Dendritic cell treated with granulocyte-macrophage colony-stimulating factor and Interleukin-4, amounts not matched to agents 40 ng/mL and 50 ng/mL, for 4 days (primary cell): Measurements from ENCODE around the gene RHOV.

Experiments used
- H3K27ac Mint-ChIP-seq: one replicate; pipeline ENCODE4 v1.8.0; 2022; ENCODE audit warnings: mild to moderate bottlenecking, mixed read lengths
- H3K27me3 Mint-ChIP-seq: one replicate; pipeline ENCODE4 v1.8.0; 2022; ENCODE audit warnings: mild to moderate bottlenecking, mixed read lengths
- H3K36me3 Mint-ChIP-seq: one replicate; pipeline ENCODE4 v1.8.0; 2022; ENCODE audit warnings: low read depth, mixed read lengths
- H3K4me1 Mint-ChIP-seq: one replicate; pipeline ENCODE4 v1.8.0; 2022; ENCODE audit warnings: low read depth, mixed read lengths
- H3K4me3 Mint-ChIP-seq: one replicate; pipeline ENCODE4 v1.8.0; 2022; ENCODE audit warnings: mild to moderate bottlenecking, moderate library complexity, mixed read lengths
- H3K9me3 Mint-ChIP-seq: one replicate; pipeline ENCODE4 v1.8.0; 2022; ENCODE audit warnings: mixed read lengths
- intact Hi-C: fragments of 100-400 bp; cut with micrococcal nuclease; formaldehyde crosslinking; loops from one replicate; pipeline ENCODE4 v1.15.0; 2022

Gene RHOV

DNA sequence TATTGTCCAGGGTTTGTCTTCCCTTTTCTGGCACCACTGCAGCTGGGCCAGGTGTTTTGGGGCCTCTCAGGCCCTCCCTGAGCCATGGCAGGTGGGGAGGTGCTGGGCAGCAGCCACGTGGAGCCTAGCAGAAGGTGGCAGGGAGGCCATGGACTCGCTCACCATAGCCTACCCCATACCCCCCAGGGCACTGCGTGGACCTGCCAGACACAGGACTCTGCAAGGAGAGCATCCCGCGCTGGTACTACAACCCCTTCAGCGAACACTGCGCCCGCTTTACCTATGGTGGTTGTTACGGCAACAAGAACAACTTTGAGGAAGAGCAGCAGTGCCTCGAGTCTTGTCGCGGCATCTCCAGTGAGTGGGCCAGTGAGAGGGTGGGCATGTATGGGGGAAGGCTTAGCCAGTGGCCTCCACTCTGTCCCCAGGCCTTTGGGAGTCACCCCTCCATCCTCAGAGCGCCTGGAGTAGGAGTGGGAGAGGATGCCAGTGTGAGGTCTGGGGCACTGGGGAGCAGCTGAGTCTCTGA lies 18.3 kb downstream of the RHOV start:
- Mint-ChIP-seq H3K4me3 (no peak overlapping the region), H3K9me3 (no peaks in the 10 kb centered on the region)
- intact Hi-C loops = no loop called here

DNA sequence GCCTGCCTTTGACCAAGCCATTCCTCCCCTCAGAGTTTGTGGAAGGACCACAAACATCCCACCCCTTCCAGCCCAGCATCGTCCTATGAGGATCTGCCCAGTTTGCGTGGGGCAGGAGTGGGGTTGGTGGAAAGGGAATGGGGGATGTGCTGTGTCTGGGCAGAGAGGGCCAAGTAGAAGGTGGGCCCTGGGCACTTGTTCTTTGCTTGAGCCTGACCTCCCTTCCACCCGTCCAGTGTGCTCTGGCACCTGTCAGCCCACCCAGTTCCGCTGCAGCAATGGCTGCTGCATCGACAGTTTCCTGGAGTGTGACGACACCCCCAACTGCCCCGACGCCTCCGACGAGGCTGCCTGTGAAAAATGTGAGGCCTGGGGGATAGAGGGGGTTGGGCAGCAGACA lies 19.9 kb downstream of the RHOV start:
- H3K4me1 Mint-ChIP-seq = peaks cover 27% of the 10 kb centered on the region
- H3K4me3 Mint-ChIP-seq = no peak overlapping the region
- H3K36me3 Mint-ChIP-seq = peaks cover 98% of the 10 kb centered on the region
- H3K27me3 Mint-ChIP-seq = no peaks in the 10 kb centered on the region
- no peaks in the 10 kb centered on the region for H3K9me3 Mint-ChIP-seq
- intact Hi-C loops = no loop called here
- no peak overlapping the region for H3K27ac Mint-ChIP-seq

More for the DNA sequence above, 18.3 kb downstream of the RHOV start:
- H3K27ac Mint-ChIP-seq = no peak overlapping the region
- peaks cover 34% of the 10 kb centered on the region for H3K4me1 Mint-ChIP-seq
- H3K27me3 Mint-ChIP-seq = no peaks in the 10 kb centered on the region
- peaks cover 88% of the 10 kb centered on the region for H3K36me3 Mint-ChIP-seq

DNA sequence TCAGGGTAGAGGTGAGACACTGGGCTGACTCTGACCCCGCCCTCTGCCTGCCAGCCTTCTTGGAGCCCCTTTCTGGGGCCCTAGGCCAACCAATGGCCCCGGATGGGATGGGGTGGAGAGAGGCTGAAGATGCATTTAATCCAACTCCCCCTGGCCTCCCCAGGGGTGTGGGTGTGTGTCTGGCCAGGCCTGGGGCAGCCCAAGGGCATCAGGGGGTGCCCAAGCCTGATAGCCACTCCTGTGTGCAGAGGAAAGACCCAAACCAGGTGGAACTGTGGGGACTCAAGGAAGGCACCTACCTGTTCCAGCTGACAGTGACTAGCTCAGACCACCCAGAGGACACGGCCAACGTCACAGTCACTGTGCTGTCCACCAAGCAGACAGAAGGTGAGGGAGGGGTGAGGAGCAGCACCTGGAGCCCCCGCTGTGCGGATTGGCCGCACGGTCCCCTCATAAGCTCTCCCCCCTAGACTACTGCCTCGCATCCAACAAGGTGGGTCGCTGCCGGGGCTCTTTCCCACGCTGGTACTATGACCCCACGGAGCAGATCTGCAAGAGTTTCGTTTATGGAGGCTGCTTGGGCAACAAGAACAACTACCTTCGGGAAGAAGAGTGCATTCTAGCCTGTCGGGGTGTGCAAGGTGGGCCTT lies 20.7 kb downstream of the RHOV start:
- intact Hi-C loops = no loop called here
- H3K36me3 Mint-ChIP-seq = peaks cover 97% of the 10 kb centered on the region
- H3K9me3 Mint-ChIP-seq = no peaks in the 10 kb centered on the region
- no peaks in the 10 kb centered on the region for H3K27me3 Mint-ChIP-seq
- no peak overlapping the region for H3K27ac Mint-ChIP-seq
- no peak overlapping the region for H3K4me3 Mint-ChIP-seq
- H3K4me1 Mint-ChIP-seq = peaks cover 22% of the 10 kb centered on the region

DNA sequence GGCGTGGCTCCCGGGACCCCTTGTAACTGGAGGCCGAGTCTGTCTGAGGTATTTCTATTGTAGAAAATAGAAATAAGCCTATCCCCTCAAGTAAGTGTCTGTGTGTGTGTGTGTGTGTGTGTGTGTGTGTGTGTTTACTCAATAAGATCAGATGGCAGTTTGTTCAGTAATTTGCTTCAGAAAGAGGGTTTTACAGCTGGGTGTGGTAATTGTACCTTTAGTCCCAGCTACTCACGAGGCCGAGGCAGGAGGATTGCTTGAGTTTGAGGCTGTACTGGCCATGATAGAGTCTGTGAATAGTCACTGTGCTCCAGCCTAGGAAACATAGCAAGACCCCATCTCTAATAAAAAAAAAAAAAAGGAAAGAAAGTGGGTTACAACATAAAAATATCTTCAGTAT lies 21.5 kb downstream of the RHOV start:
- Mint-ChIP-seq H3K4me3 (no peak overlapping the region), H3K9me3 (no peaks in the 10 kb centered on the region), H3K4me1 (peaks cover 25% of the 10 kb centered on the region), H3K27me3 (no peaks in the 10 kb centered on the region), H3K36me3 (peaks cover 99% of the 10 kb centered on the region), H3K27ac (no peak overlapping the region)
- intact Hi-C loops = no loop called here

DNA sequence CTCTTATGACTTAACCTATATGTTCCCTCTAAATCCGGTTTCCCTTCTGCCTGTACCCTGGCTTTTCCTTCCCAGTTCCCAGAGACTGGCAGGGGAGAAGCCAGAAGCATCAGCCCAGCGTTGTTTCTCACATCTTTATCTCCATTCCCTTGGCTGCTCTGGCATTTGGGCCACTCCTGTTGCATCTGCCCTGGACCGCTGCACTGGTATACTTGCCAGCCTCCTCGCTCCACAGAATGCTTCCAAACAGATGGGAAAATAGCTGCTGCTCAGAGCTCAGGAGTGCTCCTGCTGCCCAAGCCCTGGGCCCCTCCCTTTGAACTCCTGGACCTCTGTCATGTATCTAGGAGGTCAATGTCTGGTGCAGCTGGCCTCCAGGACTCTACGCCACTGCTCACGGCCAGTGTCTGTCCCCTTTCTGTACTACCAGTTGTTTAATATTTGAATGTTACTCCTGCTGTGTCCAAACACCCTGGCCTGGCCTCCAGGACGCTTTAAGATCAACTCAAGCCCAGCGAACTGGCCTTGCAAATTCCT lies 23.4 kb downstream of the RHOV start:
- Mint-ChIP-seq H3K27ac (no peak overlapping the region), H3K27me3 (no peaks in the 10 kb centered on the region), H3K4me3 (no peak overlapping the region), H3K36me3 (peaks cover 81% of the 10 kb centered on the region), H3K4me1 (peaks cover 28% of the 10 kb centered on the region), H3K9me3 (no peaks in the 10 kb centered on the region)
- intact Hi-C loops = no loop called here

DNA sequence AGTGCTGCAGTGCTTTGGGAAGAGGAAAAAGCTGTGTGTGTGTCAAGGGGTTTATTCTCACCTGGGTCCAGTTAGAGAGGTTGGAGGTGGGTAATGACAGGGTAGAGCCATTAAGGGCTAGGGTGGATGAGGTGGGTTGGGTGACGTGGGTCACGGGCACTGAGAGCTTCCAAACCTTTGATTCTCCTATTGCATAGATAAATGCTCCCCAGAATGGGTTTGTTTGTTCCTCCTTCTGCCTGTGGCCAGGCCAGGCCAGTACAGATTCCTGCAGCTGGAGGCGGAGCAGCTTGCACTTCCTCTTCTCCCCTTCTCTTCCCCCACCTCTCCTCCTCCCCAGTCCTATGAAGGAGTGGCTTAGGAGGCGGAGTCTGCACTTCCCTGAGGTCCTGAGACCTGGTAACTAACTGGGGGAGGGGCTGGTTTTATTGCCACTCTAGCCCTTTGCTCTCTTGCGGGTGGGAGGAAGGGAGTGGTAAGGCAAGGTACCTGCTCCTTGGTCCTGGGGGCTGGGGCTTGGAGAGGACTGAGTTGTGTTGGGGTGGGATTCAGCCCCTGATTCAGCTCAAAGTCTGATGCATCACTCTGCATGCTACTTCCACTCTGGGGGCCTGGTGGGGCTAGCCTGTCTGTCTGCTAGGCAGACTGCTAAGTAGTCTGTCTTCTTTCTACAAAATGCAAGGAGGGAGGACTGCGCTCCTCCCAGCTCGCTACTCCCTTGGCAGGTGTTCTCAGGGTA lies 26.6 kb downstream of the RHOV start:
- peaks cover 8% of the 10 kb centered on the region for H3K27me3 Mint-ChIP-seq
- H3K4me3 Mint-ChIP-seq = peak overlapping the region; percentile 97
- no peaks in the 10 kb centered on the region for H3K9me3 Mint-ChIP-seq
- H3K27ac Mint-ChIP-seq = peak overlapping the region; percentile 93
- peaks cover 44% of the 10 kb centered on the region for H3K4me1 Mint-ChIP-seq
- intact Hi-C loops = no loop called here
- H3K36me3 Mint-ChIP-seq = peaks cover 60% of the 10 kb centered on the region

DNA sequence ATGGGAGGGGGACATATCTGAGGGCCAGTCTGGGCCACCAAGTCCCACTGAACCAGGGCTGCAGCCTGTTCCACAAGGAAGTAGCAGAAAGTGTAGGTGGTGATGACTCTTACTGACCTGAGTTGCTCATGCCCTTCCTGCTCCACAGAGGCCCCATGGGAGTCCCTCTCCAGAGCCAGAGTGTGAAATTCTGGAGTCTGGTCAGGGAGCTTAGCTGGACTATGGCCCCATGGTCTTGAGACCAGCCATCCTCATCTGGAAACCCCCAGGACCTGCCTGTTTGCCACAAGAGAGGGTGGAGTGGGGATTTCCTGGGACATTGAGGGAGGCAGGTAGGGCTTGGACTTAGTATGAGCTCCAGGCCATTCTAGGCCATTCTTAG lies 27.2 kb downstream of the RHOV start:
- H3K4me1 Mint-ChIP-seq = peaks cover 44% of the 10 kb centered on the region

DNA sequence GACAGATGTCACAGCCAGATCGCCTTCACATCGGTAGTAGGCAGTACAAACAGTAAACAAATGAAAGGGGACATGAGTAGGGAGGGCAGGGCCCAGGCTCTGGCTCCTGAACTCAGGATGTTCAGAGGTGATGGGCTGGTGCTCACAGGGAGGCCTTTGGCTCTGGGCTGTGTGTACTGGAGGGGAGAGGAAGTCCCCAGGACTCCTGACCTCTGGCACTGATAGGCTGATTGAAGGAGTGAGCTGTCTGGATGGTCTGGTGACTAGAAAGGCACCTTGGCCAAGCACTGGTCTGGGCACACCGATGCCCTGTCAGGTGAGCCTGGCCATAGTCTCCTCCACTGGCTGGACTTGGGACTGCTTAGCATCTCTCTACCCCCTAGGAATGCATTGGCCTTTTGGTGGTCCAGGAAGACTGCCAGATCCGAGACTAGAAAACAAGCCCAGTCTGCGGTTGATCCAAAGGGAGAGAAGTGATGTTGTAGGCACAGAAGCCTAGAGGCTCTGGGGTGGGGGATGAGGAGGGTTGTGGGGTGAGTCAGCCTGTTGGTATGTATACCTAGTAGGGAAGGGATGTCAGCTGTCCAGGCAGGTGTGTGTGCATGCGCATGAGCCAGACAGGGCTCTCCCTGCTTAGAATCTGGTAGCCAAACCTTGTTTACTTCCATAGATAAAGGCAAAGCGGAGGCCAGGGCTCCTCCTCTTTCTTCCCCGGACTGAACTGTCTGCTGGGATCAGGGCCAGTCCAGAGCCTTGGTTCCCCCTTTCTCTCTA lies 28.3 kb downstream of the RHOV start:
- Mint-ChIP-seq H3K9me3 (no peaks in the 10 kb centered on the region), H3K27ac (peak overlapping the region; percentile 93), H3K4me1 (peaks cover 44% of the 10 kb centered on the region), H3K27me3 (peaks cover 13% of the 10 kb centered on the region), H3K36me3 (peaks cover 43% of the 10 kb centered on the region), H3K4me3 (peak overlapping the region; percentile 97)
- intact Hi-C loops = no loop called here

More for the DNA sequence above, 27.2 kb downstream of the RHOV start:
- Mint-ChIP-seq H3K27ac (peak overlapping the region; percentile 93), H3K36me3 (peaks cover 54% of the 10 kb centered on the region), H3K4me3 (peak overlapping the region; percentile 97), H3K27me3 (peaks cover 10% of the 10 kb centered on the region), H3K9me3 (no peaks in the 10 kb centered on the region)
- intact Hi-C loops = no loop called here

DNA sequence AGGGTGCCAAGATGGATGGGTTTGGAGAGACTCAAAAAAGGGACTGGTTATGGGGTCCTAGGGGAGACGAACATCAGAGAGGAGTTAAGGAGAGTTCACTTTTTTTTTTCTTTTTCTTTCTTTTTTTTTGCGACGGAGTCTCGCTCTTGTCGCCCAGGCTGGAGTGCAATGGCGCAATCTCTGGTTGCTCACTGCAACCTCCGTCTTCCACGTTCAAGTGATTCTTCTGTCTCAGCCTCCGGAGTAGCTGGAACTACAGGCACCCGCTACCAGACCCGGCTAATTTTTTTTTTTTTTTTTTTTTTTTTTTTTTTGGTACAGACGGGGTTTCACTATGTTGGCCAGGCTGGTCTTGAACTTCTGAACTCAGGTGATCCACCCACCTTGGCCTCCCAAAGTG lies 29.0 kb downstream of the RHOV start:
- intact Hi-C loops = no loop called here
- H3K27ac Mint-ChIP-seq = peak overlapping the region; percentile 93

DNA sequence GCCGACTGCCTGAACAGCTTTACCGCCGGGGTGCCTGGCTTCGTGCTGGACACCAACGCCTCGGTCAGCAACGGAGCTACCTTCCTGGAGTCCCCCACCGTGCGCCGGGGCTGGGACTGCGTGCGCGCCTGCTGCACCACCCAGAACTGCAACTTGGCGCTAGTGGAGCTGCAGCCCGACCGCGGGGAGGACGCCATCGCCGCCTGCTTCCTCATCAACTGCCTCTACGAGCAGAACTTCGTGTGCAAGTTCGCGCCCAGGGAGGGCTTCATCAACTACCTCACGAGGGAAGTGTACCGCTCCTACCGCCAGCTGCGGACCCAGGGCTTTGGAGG lies 29.4 kb downstream of the RHOV start:
- H3K9me3 Mint-ChIP-seq = no peaks in the 10 kb centered on the region
- H3K4me3 Mint-ChIP-seq = peak overlapping the region; percentile 97
- H3K36me3 Mint-ChIP-seq = peaks cover 32% of the 10 kb centered on the region
- peaks cover 13% of the 10 kb centered on the region for H3K27me3 Mint-ChIP-seq
- intact Hi-C loops = loop anchor here (5.0 kb wide), 1 partner anchor 37 kb away; the partner anchor contains the start of genes DNAJC17 and ZFYVE19
- peaks cover 44% of the 10 kb centered on the region for H3K4me1 Mint-ChIP-seq
- H3K27ac Mint-ChIP-seq = peak overlapping the region; percentile 93

More for the DNA sequence above, 29.0 kb downstream of the RHOV start:
- Mint-ChIP-seq H3K36me3 (peaks cover 36% of the 10 kb centered on the region), H3K4me1 (peaks cover 44% of the 10 kb centered on the region), H3K9me3 (no peaks in the 10 kb centered on the region), H3K4me3 (peak overlapping the region; percentile 97), H3K27me3 (peaks cover 13% of the 10 kb centered on the region)

DNA sequence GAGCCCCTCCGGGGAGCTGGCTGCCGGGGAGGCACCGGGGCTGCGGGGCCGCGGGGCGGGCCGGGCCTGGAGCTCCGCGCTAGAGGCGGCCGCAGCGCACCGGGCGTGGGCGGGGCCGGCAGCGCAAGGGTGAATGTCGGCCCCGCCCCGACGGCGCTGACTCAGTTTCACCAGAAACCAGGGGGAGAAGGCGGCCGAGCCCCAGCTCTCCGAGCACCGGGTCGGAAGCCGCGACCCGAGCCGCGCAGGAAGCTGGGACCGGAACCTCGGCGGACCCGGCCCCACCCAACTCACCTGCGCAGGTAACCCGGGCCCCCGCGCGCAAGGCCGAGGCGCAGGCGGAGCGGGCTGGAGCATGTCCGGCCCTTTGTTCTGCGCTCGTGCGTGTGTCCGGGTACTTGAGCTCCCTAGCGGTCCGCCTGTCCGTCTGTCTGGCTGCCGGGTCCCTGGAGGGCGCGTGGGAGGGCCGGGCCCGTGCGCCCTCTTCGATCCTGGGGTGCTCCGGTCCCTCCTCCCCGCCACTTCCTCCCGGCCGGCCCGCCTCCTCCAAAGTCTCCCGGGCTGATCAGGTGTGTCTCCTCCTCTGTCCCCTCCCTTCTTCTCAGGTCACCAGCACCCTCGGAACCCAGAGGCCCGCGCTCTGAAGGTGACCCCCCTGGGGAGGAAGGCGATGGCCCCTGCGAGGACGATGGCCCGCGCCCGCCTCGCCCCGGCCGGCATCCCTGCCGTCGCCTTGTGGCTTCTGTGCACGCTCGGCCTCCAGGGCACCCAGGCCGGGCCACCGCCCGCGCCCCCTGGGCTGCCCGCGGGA lies 29.9 kb downstream of the RHOV start, which contains the start of gene SPINT1:
SPINT1 (plus strand) TSS at position 164 of the 811 bp plus-strand sequence; CDS start at position 671, 507 bp downstream.
- Mint-ChIP-seq H3K4me1 (peaks cover 44% of the 10 kb centered on the region), H3K27me3 (peaks cover 13% of the 10 kb centered on the region), H3K9me3 (no peaks in the 10 kb centered on the region), H3K4me3 (peak within 1 kb of the TSS; percentile 97), H3K27ac (peak within 1 kb of the TSS; percentile 93), H3K36me3 (peaks cover 27% of the 10 kb centered on the region)
- intact Hi-C loops = loop anchor here (5.0 kb wide), 1 partner anchor 37 kb away; the partner anchor contains the start of genes DNAJC17 and ZFYVE19

DNA sequence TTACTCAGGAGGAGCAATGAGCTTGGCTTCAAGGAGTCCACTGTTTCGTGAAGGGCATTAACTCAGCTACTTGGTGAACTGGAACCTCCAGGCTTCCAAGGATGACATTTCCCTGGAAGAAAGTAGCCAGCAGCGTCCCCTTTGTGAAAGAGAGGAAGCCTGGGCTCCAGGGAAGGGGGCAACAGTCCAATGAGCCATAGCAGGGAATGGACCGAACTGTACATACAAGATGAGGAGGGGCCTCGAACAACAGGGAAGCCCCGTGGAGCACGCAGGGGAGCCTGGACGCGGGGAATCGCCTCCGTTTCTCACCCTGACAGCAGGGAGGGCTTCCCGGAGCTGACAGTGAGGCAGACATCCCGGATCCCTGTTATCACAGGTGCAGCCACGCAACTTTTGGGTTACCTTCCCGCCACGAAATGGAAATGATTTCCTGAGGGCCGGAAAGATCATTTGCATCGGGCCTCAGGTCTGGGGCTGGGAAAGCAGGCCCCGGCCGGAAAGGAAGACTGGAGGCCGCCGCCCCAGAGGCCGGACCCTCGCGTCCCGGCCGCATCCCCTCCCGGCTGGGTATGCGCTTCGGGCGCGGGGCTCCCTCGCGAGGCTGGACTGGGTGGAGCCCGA lies 30.7 kb downstream of the RHOV start:
- H3K9me3 Mint-ChIP-seq = no peaks in the 10 kb centered on the region
- H3K36me3 Mint-ChIP-seq = peaks cover 21% of the 10 kb centered on the region
- intact Hi-C loops = loop anchor here (5.0 kb wide), 1 partner anchor 36 kb away; the partner anchor contains the start of genes DNAJC17 and ZFYVE19
- H3K4me1 Mint-ChIP-seq = peaks cover 44% of the 10 kb centered on the region
- peak overlapping the region; percentile 66 for H3K4me3 Mint-ChIP-seq
- no peak overlapping the region for H3K27ac Mint-ChIP-seq
- H3K27me3 Mint-ChIP-seq = peaks cover 13% of the 10 kb centered on the region
